IPS-NIHi7 (cell line): ENCODE measurements around the gene OR13G1.
"Not testable (repeated sequence)": the region's sequence is repeated elsewhere in the genome, so short reads cannot be mapped to it uniquely, and the experiment has no call there.

Source experiments
- DNase-seq: peaks from one replicate; pipeline ENCODE4 v3.0.0; 2012; ENCODE audit warnings: mixed read lengths; ENCODE audit errors: extremely low spot score

OR13G1 gene, protein sequence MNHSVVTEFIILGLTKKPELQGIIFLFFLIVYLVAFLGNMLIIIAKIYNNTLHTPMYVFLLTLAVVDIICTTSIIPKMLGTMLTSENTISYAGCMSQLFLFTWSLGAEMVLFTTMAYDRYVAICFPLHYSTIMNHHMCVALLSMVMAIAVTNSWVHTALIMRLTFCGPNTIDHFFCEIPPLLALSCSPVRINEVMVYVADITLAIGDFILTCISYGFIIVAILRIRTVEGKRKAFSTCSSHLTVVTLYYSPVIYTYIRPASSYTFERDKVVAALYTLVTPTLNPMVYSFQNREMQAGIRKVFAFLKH

DNA sequence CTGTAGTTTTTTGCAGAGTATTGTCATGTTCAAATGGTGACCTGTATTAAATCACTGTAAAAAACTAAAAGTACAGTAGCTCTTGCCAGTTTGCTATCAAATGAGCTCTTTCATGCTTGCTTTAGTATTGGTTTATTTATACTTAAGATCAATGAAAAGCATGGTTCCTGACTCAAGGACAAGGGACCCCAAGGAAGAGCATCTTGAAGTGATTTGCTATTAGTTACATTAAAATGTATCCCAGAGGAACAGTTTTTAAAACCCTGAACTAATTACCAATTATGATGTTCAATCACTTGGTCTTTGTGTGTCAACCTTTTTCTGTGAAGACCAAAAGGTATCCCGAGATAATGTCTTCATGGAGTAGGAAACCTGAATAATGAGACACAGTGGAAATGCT lies at the start of gene OR13G1:
Gene OR13G1 (minus strand): TSS at position 101 of the 400 bp plus-strand sequence. CDS start 6,698 bp downstream, outside the sequence.
- DNase-seq = no peak

- no peak for DNase-seq
Observed at GRCh38 chr1:247721222-247721621, 41.7 kb upstream of the OR13G1 start.

DNA sequence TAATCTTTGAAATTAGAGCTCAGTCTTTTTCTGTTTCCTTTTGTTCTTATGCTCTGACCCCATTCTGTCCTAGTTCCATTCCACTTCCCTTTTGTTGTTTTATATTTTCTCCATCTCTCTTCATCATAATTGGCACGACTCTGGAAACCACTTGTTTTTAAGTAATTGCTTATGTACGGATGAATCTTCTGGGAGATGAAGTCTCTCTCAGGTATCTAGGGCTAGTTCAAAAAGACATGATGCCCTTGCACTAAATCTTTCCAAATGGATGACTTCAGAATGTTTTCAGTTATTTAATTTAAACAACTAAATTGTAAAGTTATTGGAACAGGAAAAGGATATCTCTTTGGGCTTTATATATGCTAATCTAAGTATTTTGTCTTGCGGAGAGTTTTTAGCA lies 37.0 kb upstream of the OR13G1 start, which contains the start of gene OR6F1:
Gene OR6F1 (minus strand): TSS at position 101 of the 400 bp plus-strand sequence. CDS start 3,891 bp downstream, outside the sequence.
- DNase-seq = no peak

GRCh38 chr1:247713753-247714152 lies 34.2 kb upstream of the OR13G1 start:
- DNase-seq = no peak

GRCh38 chr1:247710681-247711080 lies 31.1 kb upstream of the OR13G1 start:
- not testable (repeated sequence) for DNase-seq

GRCh38 chr1:247701338-247701737 lies 21.8 kb upstream of the OR13G1 start:
- no peak for DNase-seq

GRCh38 chr1:247681288-247681897 lies 1.9 kb upstream of the OR13G1 start:
- DNase-seq = peak; percentile 66

GRCh38 chr1:247680171-247680570 lies 632 bp upstream of the OR13G1 start:
- no peak for DNase-seq

DNA sequence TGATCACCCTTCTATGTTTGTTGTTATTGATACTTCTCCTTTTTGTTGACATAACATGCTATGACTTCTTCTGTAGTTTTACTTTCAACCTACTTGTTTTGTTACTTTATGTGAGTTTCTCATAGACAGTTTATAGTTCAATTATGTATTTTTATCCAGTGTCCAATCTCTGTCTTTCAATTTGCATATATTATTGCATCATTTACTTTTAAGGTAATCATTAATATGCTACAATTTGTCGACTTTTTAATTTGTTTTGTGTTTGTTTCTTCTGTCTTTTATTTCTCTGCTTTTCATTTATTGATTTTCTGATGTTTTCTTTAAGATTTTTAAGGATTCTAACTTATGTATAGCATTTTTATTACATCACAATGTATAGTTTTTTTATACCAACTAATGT lies 10.3 kb downstream of the OR13G1 start:
- DNase-seq = no peak

GRCh38 chr1:247656221-247656875 lies 23.2 kb downstream of the OR13G1 start:
- DNase-seq = no peak

DNA sequence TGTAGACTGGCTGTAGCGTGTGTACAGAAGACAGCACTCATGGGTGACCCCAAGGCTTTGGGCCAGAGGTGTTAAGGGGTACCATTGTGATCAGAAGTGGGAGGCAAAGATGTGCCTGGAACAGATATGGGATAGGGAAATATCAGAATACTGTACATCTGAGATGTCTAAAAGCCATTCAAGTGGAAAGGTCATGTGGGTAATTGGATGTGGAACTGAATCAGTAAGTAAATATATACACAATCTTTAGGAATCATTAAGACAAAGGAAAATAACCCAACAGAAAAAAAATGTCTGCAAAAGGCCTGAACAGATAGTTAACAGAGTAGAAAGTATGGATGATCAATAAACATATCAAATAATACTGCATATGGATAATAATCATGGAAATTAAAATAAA lies 26.5 kb downstream of the OR13G1 start:
- DNase-seq = no peak

DNA sequence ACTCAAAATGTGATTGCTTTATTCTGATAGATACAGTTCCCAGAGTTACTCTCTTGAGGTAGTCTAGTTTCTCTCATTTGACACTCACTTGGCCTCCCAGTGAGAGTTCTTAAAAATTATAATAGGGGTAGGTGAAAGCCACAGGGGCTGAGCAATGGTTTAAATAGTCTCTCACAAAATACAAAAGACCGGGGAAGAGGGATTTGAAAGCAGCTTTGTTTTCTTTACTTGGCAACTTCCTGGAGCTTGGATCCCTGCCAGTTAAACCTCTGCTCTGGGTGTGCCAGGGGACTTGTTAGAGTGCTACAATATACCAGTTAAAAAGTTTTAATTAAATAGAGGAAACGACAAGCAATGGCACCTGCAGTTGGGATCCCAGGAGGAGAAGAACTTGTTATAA lies 31.7 kb downstream of the OR13G1 start:
- DNase-seq = peak; percentile 31

- DNase-seq = no peak
Observed at GRCh38 chr1:247646867-247647266, 32.7 kb downstream of the OR13G1 start.

DNA sequence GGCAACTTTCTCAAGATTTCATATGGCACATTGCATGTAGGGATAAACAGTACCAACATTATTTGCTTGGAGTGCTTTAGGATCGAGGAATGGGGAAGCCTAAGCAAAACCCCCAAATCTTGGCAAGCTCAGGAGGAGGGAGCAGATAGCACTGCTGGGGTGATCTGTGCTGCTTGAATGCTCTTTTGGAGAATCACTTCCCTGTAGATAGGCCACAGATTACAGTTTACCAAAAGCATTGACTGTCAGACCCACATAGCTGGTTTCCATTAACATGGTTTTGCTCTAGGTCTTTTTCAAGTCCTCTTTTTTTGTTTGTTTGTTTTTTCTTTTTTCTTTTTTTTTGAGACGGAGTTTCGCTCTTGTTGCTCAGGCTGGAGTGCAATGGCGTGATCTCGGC lies 36.8 kb downstream of the OR13G1 start:
- DNase-seq = no peak

GRCh38 chr1:247639381-247639981 lies 40.1 kb downstream of the OR13G1 start:
- peak; percentile 93 for DNase-seq

GRCh38 chr1:247638781-247639180 lies 40.8 kb downstream of the OR13G1 start:
- no peak for DNase-seq

GRCh38 chr1:247638011-247638410 lies 41.5 kb downstream of the OR13G1 start:
- no peak for DNase-seq

DNA sequence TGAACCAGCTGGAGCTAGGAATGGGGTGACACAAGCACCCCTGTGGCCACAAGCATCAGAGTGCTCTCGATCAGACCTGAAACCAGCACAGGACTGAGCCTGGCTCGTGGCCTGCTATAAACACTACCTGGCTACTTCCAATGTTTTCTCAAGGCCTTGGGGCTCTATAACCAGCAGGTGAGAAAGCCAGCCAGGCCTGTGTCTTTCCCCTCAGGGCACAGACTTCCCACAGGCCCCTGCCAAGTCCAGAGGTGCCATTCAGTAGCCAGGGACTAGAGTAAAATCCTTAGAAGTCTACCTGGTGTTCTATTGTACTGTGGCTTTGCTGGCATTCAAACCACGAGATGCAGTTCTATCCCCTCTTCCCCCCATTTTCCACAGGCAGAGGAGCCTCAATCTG lies 51.6 kb downstream of the OR13G1 start:
- DNase-seq = no peak
